Measurements from ENCODE around the gene ATAD2B.

GRCh38 chr2:23915327-23915726, 11.6 kb downstream of the ATAD2B start:
- TF ChIP-seq CTCF (conservative IDR thresholded peaks at IDR 0.05; ENCODE audit: low read length) (no peak), EZH2phosphoT487 (IDR thresholded peaks at IDR 0.05; ENCODE audit: borderline replicate concordance, low read depth, low read length) (no peak)

Measured in OCI-LY7 (cell line).